ENCODE data around the gene KCNE1.

Gene KCNE1

DNA sequence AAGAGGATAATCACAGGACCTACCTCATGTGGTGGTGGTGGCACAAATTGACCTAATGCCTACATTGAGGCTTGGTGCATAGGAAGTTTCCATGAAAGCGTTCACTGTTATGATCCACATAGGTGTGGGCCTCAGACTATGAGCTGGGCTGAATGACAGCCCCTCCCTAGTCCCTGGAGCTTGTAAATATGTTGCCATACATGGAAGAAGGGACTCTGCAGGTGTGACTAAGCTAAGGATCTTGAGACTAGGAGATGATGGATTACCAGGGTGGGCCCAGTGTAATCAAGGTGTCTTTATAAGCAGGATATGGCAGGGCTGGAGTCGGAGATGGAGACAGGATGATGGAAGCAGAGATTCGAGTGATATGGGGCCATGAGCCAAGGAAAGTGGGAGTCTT lies 31.0 kb upstream of the KCNE1 start:
- no peak for ATAC-seq
- no peak for TF ChIP-seq ZC3H10 (CRISPR knock-in tag; IDR thresholded peaks at IDR 0.05)
- TF ChIP-seq ZNF8 (CRISPR knock-in tag; IDR thresholded peaks at IDR 0.05): no peak
- TF ChIP-seq, protein P1, sequence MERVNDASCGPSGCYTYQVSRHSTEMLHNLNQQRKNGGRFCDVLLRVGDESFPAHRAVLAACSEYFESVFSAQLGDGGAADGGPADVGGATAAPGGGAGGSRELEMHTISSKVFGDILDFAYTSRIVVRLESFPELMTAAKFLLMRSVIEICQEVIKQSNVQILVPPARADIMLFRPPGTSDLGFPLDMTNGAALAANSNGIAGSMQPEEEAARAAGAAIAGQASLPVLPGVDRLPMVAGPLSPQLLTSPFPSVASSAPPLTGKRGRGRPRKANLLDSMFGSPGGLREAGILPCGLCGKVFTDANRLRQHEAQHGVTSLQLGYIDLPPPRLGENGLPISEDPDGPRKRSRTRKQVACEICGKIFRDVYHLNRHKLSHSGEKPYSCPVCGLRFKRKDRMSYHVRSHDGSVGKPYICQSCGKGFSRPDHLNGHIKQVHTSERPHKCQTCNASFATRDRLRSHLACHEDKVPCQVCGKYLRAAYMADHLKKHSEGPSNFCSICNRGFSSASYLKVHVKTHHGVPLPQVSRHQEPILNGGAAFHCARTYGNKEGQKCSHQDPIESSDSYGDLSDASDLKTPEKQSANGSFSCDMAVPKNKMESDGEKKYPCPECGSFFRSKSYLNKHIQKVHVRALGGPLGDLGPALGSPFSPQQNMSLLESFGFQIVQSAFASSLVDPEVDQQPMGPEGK (CRISPR knock-in tag; IDR thresholded peaks at IDR 0.05; ENCODE audit: borderline replicate concordance): no peak
- no peak for TF ChIP-seq CSDC2 (CRISPR knock-in tag; IDR thresholded peaks at IDR 0.05)
- no peak for TF ChIP-seq ISL1 (CRISPR knock-in tag; IDR thresholded peaks at IDR 0.05)
- TF ChIP-seq ESRRG (CRISPR knock-in tag; IDR thresholded peaks at IDR 0.05): no peak
- TF ChIP-seq OSR1 (CRISPR knock-in tag; IDR thresholded peaks at IDR 0.05): no peak
- no peak for TF ChIP-seq TCF4 (CRISPR knock-in tag; IDR thresholded peaks at IDR 0.05; ENCODE audit: borderline replicate concordance)

DNA sequence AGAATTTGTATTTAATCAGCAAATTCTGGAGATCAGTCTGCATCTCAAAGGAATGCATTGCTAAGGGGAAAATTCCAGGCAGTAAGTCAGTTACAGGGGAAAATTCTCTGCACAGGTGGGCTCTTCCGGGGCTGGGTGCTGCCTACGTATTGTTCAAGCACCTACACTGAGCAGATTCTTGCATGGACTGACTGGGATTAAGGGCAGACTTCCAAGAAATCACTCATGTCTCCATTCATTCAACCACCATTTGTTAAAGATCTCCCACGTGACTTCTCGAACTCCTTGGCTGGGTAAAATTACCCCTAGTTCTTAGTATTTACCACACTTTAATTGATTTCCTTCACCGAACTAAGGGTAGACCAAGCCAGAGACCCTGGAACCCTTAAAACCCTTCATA lies 28.2 kb upstream of the KCNE1 start:
- TF ChIP-seq ESRRG (CRISPR knock-in tag; IDR thresholded peaks at IDR 0.05) (no peak), TCF4 (CRISPR knock-in tag; IDR thresholded peaks at IDR 0.05; ENCODE audit: borderline replicate concordance) (no peak), PPARA (CRISPR knock-in tag; IDR thresholded peaks at IDR 0.05; ENCODE audit: borderline replicate concordance) (no peak), SNAI2 (CRISPR knock-in tag; IDR thresholded peaks at IDR 0.05) (no peak), RARB (CRISPR knock-in tag; IDR thresholded peaks at IDR 0.05) (no peak), GLIS3 (CRISPR knock-in tag; IDR thresholded peaks at IDR 0.05) (no peak), ZNF565 (CRISPR knock-in tag; conservative IDR thresholded peaks at IDR 0.05; ENCODE audit: low read depth) (no peak)
- no peak for ATAC-seq

DNA sequence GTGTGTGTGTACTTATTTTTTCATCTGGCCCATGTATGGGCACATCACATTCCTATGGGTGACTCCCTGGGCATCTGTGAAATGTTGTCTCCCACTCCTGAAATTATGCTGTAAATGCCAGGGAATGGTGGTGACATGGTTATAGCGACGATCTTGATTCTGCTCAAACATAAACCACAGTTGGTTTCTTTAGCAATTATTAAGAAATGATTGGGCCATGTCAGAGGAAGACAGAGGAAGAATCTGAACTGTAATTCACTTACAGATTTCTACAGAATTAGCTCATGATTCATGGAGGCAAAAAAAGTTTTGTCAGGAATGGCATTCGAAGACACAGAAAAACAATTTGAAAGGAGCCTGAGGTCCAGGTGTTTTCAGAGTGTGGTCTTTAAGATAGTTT lies 25.8 kb upstream of the KCNE1 start:
- ATAC-seq: no peak
- no peak for TF ChIP-seq ZNF70 (CRISPR knock-in tag; IDR thresholded peaks at IDR 0.05)
- TF ChIP-seq ISL1 (CRISPR knock-in tag; IDR thresholded peaks at IDR 0.05): peak; percentile 38

DNA sequence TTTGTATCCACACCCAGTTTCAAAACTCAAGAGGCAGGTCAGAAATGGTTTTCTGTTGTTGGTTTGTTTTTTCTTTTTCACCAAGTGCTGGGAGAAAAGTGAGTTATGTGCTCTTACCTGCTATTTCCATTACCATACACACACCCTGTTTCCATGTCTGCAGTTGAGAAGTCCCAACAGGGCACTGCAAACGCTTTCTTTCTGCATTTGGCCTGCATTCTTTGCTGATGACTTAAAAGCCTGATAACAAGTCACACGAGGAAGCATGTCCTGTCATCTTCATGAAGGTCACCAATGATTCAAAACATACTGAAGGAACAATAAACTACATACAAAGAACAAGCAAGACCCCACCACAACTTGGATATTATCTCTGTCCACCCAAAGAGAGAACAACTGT lies 24.8 kb upstream of the KCNE1 start:
- ATAC-seq: peak; percentile 33; the same call in 1 of the 3 replicates

DNA sequence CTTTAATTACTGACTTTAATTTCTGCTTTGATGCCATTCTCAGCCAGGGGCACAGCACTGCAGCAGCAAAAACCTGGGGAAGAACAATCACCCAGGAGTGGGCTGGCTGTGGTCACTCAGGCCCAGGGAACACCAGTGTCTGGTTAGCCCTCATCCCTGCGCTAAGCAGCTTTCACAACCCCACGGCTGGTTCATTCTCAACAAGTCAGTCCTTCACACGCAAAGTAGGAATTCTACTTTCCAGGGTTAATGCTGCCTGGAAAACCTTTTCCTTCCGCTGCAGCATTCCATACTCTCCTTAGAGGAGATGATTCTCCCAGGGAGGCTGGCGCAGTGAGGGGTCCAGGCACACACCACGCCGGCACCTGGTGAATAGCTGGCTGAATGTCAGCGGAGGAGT lies 24.3 kb upstream of the KCNE1 start:
- ATAC-seq: no peak
- TF ChIP-seq, protein P2, sequence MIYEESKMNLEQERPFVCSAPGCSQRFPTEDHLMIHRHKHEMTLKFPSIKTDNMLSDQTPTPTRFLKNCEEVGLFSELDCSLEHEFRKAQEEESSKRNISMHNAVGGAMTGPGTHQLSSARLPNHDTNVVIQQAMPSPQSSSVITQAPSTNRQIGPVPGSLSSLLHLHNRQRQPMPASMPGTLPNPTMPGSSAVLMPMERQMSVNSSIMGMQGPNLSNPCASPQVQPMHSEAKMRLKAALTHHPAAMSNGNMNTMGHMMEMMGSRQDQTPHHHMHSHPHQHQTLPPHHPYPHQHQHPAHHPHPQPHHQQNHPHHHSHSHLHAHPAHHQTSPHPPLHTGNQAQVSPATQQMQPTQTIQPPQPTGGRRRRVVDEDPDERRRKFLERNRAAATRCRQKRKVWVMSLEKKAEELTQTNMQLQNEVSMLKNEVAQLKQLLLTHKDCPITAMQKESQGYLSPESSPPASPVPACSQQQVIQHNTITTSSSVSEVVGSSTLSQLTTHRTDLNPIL (CRISPR knock-in tag; IDR thresholded peaks at IDR 0.05; ENCODE audit: low read depth): no peak
- TF ChIP-seq CSDC2 (CRISPR knock-in tag; IDR thresholded peaks at IDR 0.05): no peak
- no peak for TF ChIP-seq ZNF70 (CRISPR knock-in tag; IDR thresholded peaks at IDR 0.05)
- no peak for TF ChIP-seq ZNF8 (CRISPR knock-in tag; IDR thresholded peaks at IDR 0.05)
- TF ChIP-seq ZC3H10 (CRISPR knock-in tag; IDR thresholded peaks at IDR 0.05): no peak
- no peak for TF ChIP-seq GLIS3 (CRISPR knock-in tag; IDR thresholded peaks at IDR 0.05)

More for the DNA sequence above, 24.8 kb upstream of the KCNE1 start:
- TF ChIP-seq ISL1 (CRISPR knock-in tag; IDR thresholded peaks at IDR 0.05): no peak
- TF ChIP-seq, protein P3, sequence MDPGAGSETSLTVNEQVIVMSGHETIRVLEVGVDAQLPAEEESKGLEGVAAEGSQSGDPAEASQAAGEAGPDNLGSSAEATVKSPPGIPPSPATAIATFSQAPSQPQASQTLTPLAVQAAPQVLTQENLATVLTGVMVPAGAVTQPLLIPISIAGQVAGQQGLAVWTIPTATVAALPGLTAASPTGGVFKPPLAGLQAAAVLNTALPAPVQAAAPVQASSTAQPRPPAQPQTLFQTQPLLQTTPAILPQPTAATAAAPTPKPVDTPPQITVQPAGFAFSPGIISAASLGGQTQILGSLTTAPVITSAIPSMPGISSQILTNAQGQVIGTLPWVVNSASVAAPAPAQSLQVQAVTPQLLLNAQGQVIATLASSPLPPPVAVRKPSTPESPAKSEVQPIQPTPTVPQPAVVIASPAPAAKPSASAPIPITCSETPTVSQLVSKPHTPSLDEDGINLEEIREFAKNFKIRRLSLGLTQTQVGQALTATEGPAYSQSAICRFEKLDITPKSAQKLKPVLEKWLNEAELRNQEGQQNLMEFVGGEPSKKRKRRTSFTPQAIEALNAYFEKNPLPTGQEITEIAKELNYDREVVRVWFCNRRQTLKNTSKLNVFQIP (CRISPR knock-in tag; IDR thresholded peaks at IDR 0.05; ENCODE audit: borderline replicate concordance, low read depth): no peak
- TF ChIP-seq ESRRG (CRISPR knock-in tag; IDR thresholded peaks at IDR 0.05): no peak
- TF ChIP-seq, protein P2 (CRISPR knock-in tag; IDR thresholded peaks at IDR 0.05; ENCODE audit: low read depth): no peak
- no peak for TF ChIP-seq OSR1 (CRISPR knock-in tag; IDR thresholded peaks at IDR 0.05)
- no peak for TF ChIP-seq SNAI2 (CRISPR knock-in tag; IDR thresholded peaks at IDR 0.05)
- no peak for TF ChIP-seq BACH2 (CRISPR knock-in tag; IDR thresholded peaks at IDR 0.05; ENCODE audit: borderline replicate concordance)

DNA sequence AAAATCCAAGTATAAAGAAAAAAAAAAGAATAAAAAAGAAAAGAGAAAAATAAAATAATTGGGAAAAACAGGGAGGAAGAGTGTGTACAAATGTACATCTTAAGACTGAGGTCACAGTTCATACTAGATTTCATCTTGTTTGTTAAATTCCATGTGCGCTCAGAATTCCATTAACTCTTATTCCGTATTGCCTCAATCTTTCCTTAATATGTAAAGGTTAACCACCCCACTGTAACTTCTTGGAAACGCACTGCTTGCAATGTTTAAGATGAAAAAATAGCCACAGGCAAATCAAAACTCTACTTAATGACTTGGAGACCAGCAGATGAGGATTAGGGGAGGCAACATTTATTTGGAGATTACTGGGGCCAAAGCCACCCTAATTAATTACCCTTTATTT lies 23.9 kb upstream of the KCNE1 start:
- ATAC-seq: no peak

More for the DNA sequence above, 23.9 kb upstream of the KCNE1 start:
- TF ChIP-seq CSDC2 (CRISPR knock-in tag; IDR thresholded peaks at IDR 0.05) (no peak), ZFP3 (CRISPR knock-in tag; IDR thresholded peaks at IDR 0.05) (no peak), ZC3H10 (CRISPR knock-in tag; IDR thresholded peaks at IDR 0.05) (no peak), RARB (CRISPR knock-in tag; IDR thresholded peaks at IDR 0.05) (no peak), TCF4 (CRISPR knock-in tag; IDR thresholded peaks at IDR 0.05; ENCODE audit: borderline replicate concordance) (no peak), OSR1 (CRISPR knock-in tag; IDR thresholded peaks at IDR 0.05) (no peak), ZNF70 (CRISPR knock-in tag; IDR thresholded peaks at IDR 0.05) (no peak), ESRRG (CRISPR knock-in tag; IDR thresholded peaks at IDR 0.05) (no peak), BACH2 (CRISPR knock-in tag; IDR thresholded peaks at IDR 0.05; ENCODE audit: borderline replicate concordance) (no peak), SNAI2 (CRISPR knock-in tag; IDR thresholded peaks at IDR 0.05) (no peak), ISL1 (CRISPR knock-in tag; IDR thresholded peaks at IDR 0.05) (no peak), ARNTL (CRISPR knock-in tag; IDR thresholded peaks at IDR 0.05; ENCODE audit: borderline replicate concordance, low read depth) (no peak), PPARA (CRISPR knock-in tag; IDR thresholded peaks at IDR 0.05; ENCODE audit: borderline replicate concordance) (no peak)
- TF ChIP-seq, protein P3 (CRISPR knock-in tag; IDR thresholded peaks at IDR 0.05; ENCODE audit: borderline replicate concordance, low read depth): no peak
- TF ChIP-seq, protein P1 (CRISPR knock-in tag; IDR thresholded peaks at IDR 0.05; ENCODE audit: borderline replicate concordance): no peak
- TF ChIP-seq, protein P2 (CRISPR knock-in tag; IDR thresholded peaks at IDR 0.05; ENCODE audit: low read depth): no peak

Measured in SK-N-SH treated with all-trans-retinoic acid at 6 μM for 48 hours (cell line).